RKO (cell line): ENCODE measurements around the gene RBM17.
"Not testable (repeated sequence)": the region's sequence is repeated elsewhere in the genome, so short reads cannot be mapped to it uniquely, and the experiment has no call there.

ENCODE experiments used
- DNase-seq: peaks from one replicate; pipeline ENCODE4 v3.0.0-alpha.2; 2016; ENCODE audit warnings: low spot score

Gene RBM17

GRCh38 chr10:6161921-6162320 lies 73.1 kb downstream of the RBM17 start:
- DNase-seq = no peak

- peak; percentile 52 for DNase-seq
Observed at GRCh38 chr10:6162589-6163356, 73.9 kb downstream of the RBM17 start.

- peak; percentile 94 for DNase-seq
Observed at GRCh38 chr10:6163364-6164270, 74.8 kb downstream of the RBM17 start.

- DNase-seq = peak; percentile 61
Observed at GRCh38 chr10:6164271-6165095, 75.6 kb downstream of the RBM17 start.

- DNase-seq = no peak
Observed at GRCh38 chr10:6165221-6165725, 76.4 kb downstream of the RBM17 start.

DNA sequence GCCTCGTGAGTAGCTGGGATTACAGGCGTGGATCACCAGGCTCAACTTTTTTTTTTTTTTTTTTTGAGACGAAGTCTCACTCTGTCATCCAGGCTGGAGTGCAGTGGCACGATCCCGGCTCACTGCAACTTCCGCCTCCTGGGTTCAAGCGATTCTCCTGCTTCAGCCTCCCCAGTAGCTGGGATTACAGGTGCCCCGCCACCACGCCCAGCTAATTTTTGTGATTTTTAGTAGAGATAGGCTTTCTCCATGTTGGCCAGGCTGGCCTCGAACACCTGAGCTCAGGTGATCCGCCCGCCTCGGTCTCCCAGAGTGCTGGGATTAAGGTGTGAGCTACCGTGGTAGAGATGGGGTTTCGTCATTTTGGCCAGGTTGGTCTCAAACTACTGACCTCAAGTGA lies 77.1 kb downstream of the RBM17 start:
- not testable (repeated sequence) for DNase-seq
